GM12878 (cell line): ENCODE measurements around the gene SOX12. TPM values are rescaled to one million over a fixed set of nuclear protein-coding genes. Genes with fewer than 3 reads are reported as not detected.
A peak's percentile ranks its signal among the peaks of the same experiment; 100 is the strongest.

Experiments
- ATAC-seq: fragments of 200-7000 bp; cut with Tn5 transposase; 3 replicates; pipeline ENCODE4 v1.9.1; 2020; ENCODE audit warnings: mild to moderate bottlenecking, moderate library complexity
- BruUV-seq: library from RNA; stranded (reverse); fragments of 400-500 nt; replicated peaks from 2 replicates; lab custom pipeline; 2021; lab: Mats Ljungman, UMichigan
- CTCF ChIA-PET: fragments of 300-600 bp; sonication (Branson Sonifier 250); formaldehyde crosslinking; extraction: SDS; loops from one replicate; lab custom pipeline; 2021; ENCODE audit warnings: inconsistent platforms; lab: Yijun Ruan, JAX
- POLR2A ChIA-PET: fragments of 350-600 bp; formaldehyde crosslinking; extraction: SDS; loops from one replicate; lab custom pipeline; 2021; ENCODE audit warnings: inconsistent platforms; lab: Charles Lee
- RAD21 ChIA-PET: fragments of 300-600 bp; sonication (Branson Sonifier 250); formaldehyde crosslinking; loops from one replicate; lab custom pipeline; 2023; ENCODE audit warnings: antibody characterized with exemption; ENCODE audit not compliant: unreplicated experiment; lab: Charles Lee
- SMC1A ChIA-PET: fragments of 300-600 bp; sonication (Branson Sonifier 250); formaldehyde crosslinking; loops from one replicate; lab custom pipeline; 2023; ENCODE audit not compliant: unreplicated experiment, uncharacterized antibody; lab: Charles Lee
- DNase-seq: peaks from one replicate; pipeline ENCODE4 v3.0.0-alpha.2; 2011; ENCODE audit warnings: low read depth, low spot score
- FAIRE-seq: peaks from 3 replicates; lab custom pipeline; 2011; peaks lifted over from hg19 to GRCh38; lab: Jason Lieb, UNC
- H2AFZ ChIP-seq: 2 replicates; pipeline ENCODE4 v1.6.0; 2011; ENCODE audit warnings: low read depth, low read length, control low read depth; ENCODE audit not compliant: control insufficient read depth
- H3K27ac ChIP-seq: 2 replicates; pipeline ENCODE4 v1.5.1; 2011; ENCODE audit warnings: control low read depth; ENCODE audit not compliant: control insufficient read depth, insufficient read depth
- H3K27me3 ChIP-seq, 2 experiments: replicated peaks in 1 of 2; 2 replicates each; pipeline versions ENCODE4 v1.6.0 to v1.6.1; 2011; ENCODE audit warnings: low read length in 1 of 2; ENCODE audit not compliant: control insufficient read depth in 2 of 2, insufficient read depth in 2 of 2
- H3K36me3 ChIP-seq, 2 experiments: 2 replicates each; pipeline ENCODE4 v1.5.1; 2011; ENCODE audit warnings: low read length in 1 of 2; ENCODE audit not compliant: control insufficient read depth in 2 of 2, insufficient read depth in 2 of 2
- H3K4me1 ChIP-seq: 2 replicates; pipeline ENCODE4 v1.6.1; 2011; ENCODE audit warnings: mild to moderate bottlenecking, low read length, moderate library complexity, mixed read lengths; ENCODE audit not compliant: control insufficient read depth, insufficient read depth
- H3K4me2 ChIP-seq: 2 replicates; pipeline ENCODE4 v1.6.0; 2011; ENCODE audit warnings: control low read depth; ENCODE audit not compliant: control insufficient read depth, insufficient read depth
- H3K4me3 ChIP-seq: fragments of 200-600 bp; sonication (generic); 2 replicates; pipeline ENCODE4 v1.5.1; 2016
- H3K79me2 ChIP-seq: 2 replicates; pipeline ENCODE4 v1.6.0; 2011; ENCODE audit warnings: low read length; ENCODE audit not compliant: control insufficient read depth, insufficient read depth
- H3K9ac ChIP-seq: 2 replicates; pipeline ENCODE4 v1.8.0; 2011; ENCODE audit warnings: low read length, control low read depth, mixed read lengths; ENCODE audit not compliant: control insufficient read depth, insufficient read depth
- H3K9me3 ChIP-seq: replicated peaks from 3 replicates; pipeline ENCODE4 v1.5.1; 2011; ENCODE audit warnings: mild to moderate bottlenecking, low read length; ENCODE audit not compliant: control insufficient read depth, insufficient read depth
- H4K20me1 ChIP-seq: 2 replicates; pipeline ENCODE4 v1.6.0; 2011; ENCODE audit not compliant: control insufficient read depth, insufficient read depth
- HDAC2 ChIP-seq: fragments of 200-600 bp; sonication (generic); IDR thresholded peaks from 2 replicates; pipeline ENCODE4 v1.6.1; 2017
- NFYA ChIP-seq: IDR thresholded peaks from 2 replicates; pipeline ENCODE4 v1.6.1; 2011; ENCODE audit warnings: low read depth, mild to moderate bottlenecking, low read length, improper control_type of control experiment, borderline replicate concordance
- POLR2A ChIP-seq: IDR thresholded peaks from 2 replicates; pipeline ENCODE4 v1.6.1; 2011; ENCODE audit warnings: low read depth, mild to moderate bottlenecking, low read length
- WGBS: methylation state at CpG from one replicate; pipeline ENCODE4 v1.1.6; 2016; ENCODE audit warnings: low lambda C conversion rate; ENCODE audit not compliant: insufficient replicate concordance, insufficient coverage; ENCODE audit errors: missing lambda C conversion rate; 5-methylcytosine and 5-hydroxymethylcytosine counted together
- in situ Hi-C: fragments of 300-500 bp; cut with MboI; formaldehyde crosslinking; loops from 9 replicates; pipeline ENCODE4 v1.14.3; 2018; ENCODE audit warnings: mixed read lengths
- intact Hi-C: fragments of 100-400 bp; cut with micrococcal nuclease; formaldehyde crosslinking; loops from one replicate; pipeline ENCODE4 v1.14.2; 2022; ENCODE audit not compliant: unreplicated experiment
- polyA plus RNA-seq, 11 experiments: library from polyadenylated mRNA; depleted of rRNA in 4 of 11; unstranded in 6 of 11; stranded (reverse) in 5 of 11; fragments of >200 nt; fragmentation: Nextera tagmentation in 4 of 11; fragmentation: Illumina TruSeq in 1 of 11; extraction: Ambion mirVana in 4 of 11; extraction: Trizol in 1 of 11; gene quantifications; 1 replicate in 1 of 11; 2 replicates in 10 of 11; pipeline versions ENCODE4 v1.2.1 to v1.2.3, GENCODE V29; 2011 to 2016; ENCODE audit warnings: inconsistent platforms in 2 of 11, missing spikeins in 2 of 11, low read depth in 1 of 11
- total RNA-seq, 4 experiments: library from RNA; depleted of rRNA in 3 of 4; stranded (reverse); fragments of >200 nt in 3 of 4; fragmentation: Illumina TruSeq in 1 of 4; extraction: Trizol in 1 of 4; gene quantifications; 2 replicates each; pipeline versions ENCODE4 v1.2.1 to v1.2.3, GENCODE V29; 2013 to 2021
- TF ChIP-seq, protein P1 (sequence below): IDR thresholded peaks from 2 replicates; pipeline ENCODE4 v1.6.1; 2012; ENCODE audit warnings: low read depth, low read length, improper control_type of control experiment

SOX12 gene
- total and polyA plus RNA-seq, 10 of the 15 experiments (the other 5 are each of a cell fraction or from before 2014, with no cell fraction given): 0.50 to 17.9 (median 1.4) TPM

GRCh38 chr20:328975-329695 lies 3.8 kb downstream of the SOX12 start:
- no peak overlapping the region for H3K4me2 ChIP-seq
- intact Hi-C loops: no loop called here

DNA sequence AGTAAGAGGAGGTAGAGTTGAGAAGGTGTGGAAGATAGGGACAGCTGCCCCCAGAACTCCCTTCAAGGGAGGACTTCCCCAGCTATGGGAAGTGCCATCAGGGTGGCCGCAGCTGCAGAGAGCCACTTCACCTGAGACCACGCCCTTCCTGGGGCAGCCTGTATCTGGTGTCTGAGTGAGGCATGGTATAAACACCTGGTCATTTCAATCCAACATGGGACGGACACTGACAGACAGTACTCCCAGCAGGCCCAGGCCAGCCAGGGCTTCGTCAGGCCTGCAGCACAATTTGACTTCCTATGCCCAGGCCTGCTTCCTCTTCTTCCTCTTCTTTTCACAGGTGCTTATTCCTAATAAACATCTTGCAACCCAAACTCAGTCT lies 4.5 kb downstream of the SOX12 start:
- ChIA-PET RAD21 (interaction anchor here (1.4 to 3.5 kb wide), 7 partner anchors 48 to 122 kb away, joined by 4 to 19 read pairs (median 6); no protein-coding TSS in a partner anchor), CTCF (interaction anchor here (0.6 to 4.6 kb wide), 22 partner anchors 10 to 192 kb away, joined by 3 to 59 read pairs (median 6); partner anchors contain the start of genes DEFB132 and NRSN2), SMC1A (interaction anchor here (0.8 to 3.9 kb wide), 8 partner anchors 14 to 127 kb away, joined by 3 to 28 read pairs (median 6); no protein-coding TSS in a partner anchor), POLR2A (interaction anchor here (0.9 kb wide), 1 partner anchor 17 kb away, joined by 3 read pairs; the partner anchor contains the start of gene NRSN2)
- peaks cover 4% of the 10 kb centered on the region for H4K20me1 ChIP-seq
- BruUV-seq: no TSS peak
- H3K27me3 ChIP-seq: no peaks in the 10 kb centered on the region
- H3K9ac ChIP-seq: no peak overlapping the region
- ATAC-seq: no peak
- no peaks in the 10 kb centered on the region for H3K9me3 ChIP-seq
- FAIRE-seq: no peak
- TF ChIP-seq POLR2A: 0 out of 2 replicates have a peak, but pooled peaks have one; percentile 4
- no peak for TF ChIP-seq HDAC2
- TF ChIP-seq, protein P1, sequence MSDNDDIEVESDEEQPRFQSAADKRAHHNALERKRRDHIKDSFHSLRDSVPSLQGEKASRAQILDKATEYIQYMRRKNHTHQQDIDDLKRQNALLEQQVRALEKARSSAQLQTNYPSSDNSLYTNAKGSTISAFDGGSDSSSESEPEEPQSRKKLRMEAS: no peak
- no peak overlapping the region for H3K27ac ChIP-seq
- in situ Hi-C loops: loop anchor here (5.0 kb wide), 1 partner anchor 118 kb away; no protein-coding TSS in a partner anchor
- WGBS: 60% methylated on average over 4 of the region's 4 CpGs
- H3K4me3 ChIP-seq: no peak overlapping the region
- peaks cover 15% of the 10 kb centered on the region for H3K4me1 ChIP-seq
- no peaks in the 10 kb centered on the region; a peak in 1 of 4 replicates for H3K36me3 ChIP-seq
- no peak for DNase-seq
- H3K4me2 ChIP-seq: no peak overlapping the region
- no peak overlapping the region for H2AFZ ChIP-seq
- H3K79me2 ChIP-seq: peaks cover 11% of the 10 kb centered on the region
- intact Hi-C loops: loop anchor here (1.0 to 5.0 kb wide), 2 partner anchors 63 to 121 kb away; no protein-coding TSS in a partner anchor

More at GRCh38 chr20:328975-329695, 3.8 kb downstream of the SOX12 start:
- no peak for FAIRE-seq
- Histone ChIP-seq H3K27ac (no peak overlapping the region), H3K27me3 (no peaks in the 10 kb centered on the region), H3K9me3 (no peaks in the 10 kb centered on the region), H4K20me1 (peaks cover 4% of the 10 kb centered on the region), H3K79me2 (peaks cover 11% of the 10 kb centered on the region), H3K4me3 (no peak overlapping the region), H3K9ac (no peak overlapping the region), H3K36me3 (no peaks in the 10 kb centered on the region; a peak in 1 of 4 replicates), H2AFZ (no peak overlapping the region), H3K4me1 (peaks cover 15% of the 10 kb centered on the region)
- ATAC-seq: no peak
- ChIA-PET SMC1A (interaction anchor here (0.8 to 3.9 kb wide), 5 partner anchors 30 to 115 kb away, joined by 3 to 28 read pairs (median 7); no protein-coding TSS in a partner anchor), RAD21 (interaction anchor here (0.9 to 3.5 kb wide), 4 partner anchors 31 to 118 kb away, joined by 3 to 19 read pairs (median 5); no protein-coding TSS in a partner anchor), POLR2A (interaction anchor here (0.7 to 1.2 kb wide), 3 partner anchors 18 to 101 kb away, joined by 3 to 4 read pairs (median 3); partner anchors contain the start of gene NRSN2), CTCF (interaction anchor here (0.6 to 4.6 kb wide), 14 partner anchors 9 to 121 kb away, joined by 3 to 59 read pairs (median 10); partner anchors contain the start of gene NRSN2)
- peak; percentile 12; the same call in 1 of the 2 replicates for TF ChIP-seq POLR2A
- no peak for TF ChIP-seq NFYA
- in situ Hi-C loops: no loop called here
- DNase-seq: no peak
- BruUV-seq: no TSS peak
- WGBS: 60% methylated on average over 7 of the region's 7 CpGs
